Epithelial cell of prostate (primary cell): ENCODE measurements around the gene SERPINB6.
A peak's percentile ranks its signal among the peaks of the same experiment; 100 is the strongest.
"Not testable (repeated sequence)": the region's sequence is repeated elsewhere in the genome, so short reads cannot be mapped to it uniquely, and the experiment has no call there.

ENCODE experiments used
- DNase-seq: peaks from one replicate; pipeline ENCODE4 v3.0.0-alpha.2; 2011; ENCODE audit warnings: low read depth, low spot score
- H3K27ac ChIP-seq: fragments of 450-650 bp; 2 replicates; pipeline ENCODE4 v1.5.1; 2017; ENCODE audit warnings: mild to moderate bottlenecking

SERPINB6 gene

GRCh38 chr6:2979819-2980464, 8.6 kb upstream of the SERPINB6 start:
- peak overlapping the region; percentile 46 for H3K27ac ChIP-seq
- no peak for DNase-seq

GRCh38 chr6:2978923-2979322, 7.6 kb upstream of the SERPINB6 start:
- no peak overlapping the region for H3K27ac ChIP-seq
- DNase-seq, result no peak

- no peak overlapping the region for H3K27ac ChIP-seq
- no peak for DNase-seq
Measured at GRCh38 chr6:2977799-2978590, 6.6 kb upstream of the SERPINB6 start.

- H3K27ac ChIP-seq, result peak overlapping the region; percentile 80
- no peak for DNase-seq
Measured at GRCh38 chr6:2977290-2977689, 5.9 kb upstream of the SERPINB6 start.

- DNase-seq, result no peak
- H3K27ac ChIP-seq, result peak overlapping the region; percentile 80
Measured at GRCh38 chr6:2976571-2977085, 5.3 kb upstream of the SERPINB6 start.

- peak overlapping the region; percentile 80 for H3K27ac ChIP-seq
- DNase-seq, result no peak
Measured at GRCh38 chr6:2976060-2976459, 4.7 kb upstream of the SERPINB6 start.

- no peak for DNase-seq
- H3K27ac ChIP-seq, result no peak overlapping the region
Measured at GRCh38 chr6:2973676-2974075, 2.3 kb upstream of the SERPINB6 start.

GRCh38 chr6:2973180-2973579, 1.8 kb upstream of the SERPINB6 start:
- not testable (repeated sequence) for DNase-seq, H3K27ac ChIP-seq

GRCh38 chr6:2972685-2973084, 1.3 kb upstream of the SERPINB6 start:
- not testable (repeated sequence) for DNase-seq, H3K27ac ChIP-seq

- not testable (repeated sequence) for DNase-seq
- H3K27ac ChIP-seq, result peak overlapping the region; percentile 85
Measured at GRCh38 chr6:2972219-2972487, 786 bp upstream of the SERPINB6 start.

- no peak for DNase-seq
- H3K27ac ChIP-seq, result peak overlapping the region; percentile 85
Measured at GRCh38 chr6:2970753-2971419, 481 bp downstream of the SERPINB6 start.

- no peak for DNase-seq
- peak overlapping the region; percentile 85 for H3K27ac ChIP-seq
Measured at GRCh38 chr6:2970034-2970685, 1.2 kb downstream of the SERPINB6 start.

GRCh38 chr6:2969549-2969948, 1.8 kb downstream of the SERPINB6 start:
- no peak for DNase-seq
- no peak overlapping the region for H3K27ac ChIP-seq

GRCh38 chr6:2968600-2969135, 2.7 kb downstream of the SERPINB6 start:
- DNase-seq, result no peak
- H3K27ac ChIP-seq, result no peak overlapping the region

- no peak overlapping the region for H3K27ac ChIP-seq
- no peak for DNase-seq
Measured at GRCh38 chr6:2967936-2968335, 3.4 kb downstream of the SERPINB6 start.

- DNase-seq, result no peak
Measured at GRCh38 chr6:2966347-2966746, 5.0 kb downstream of the SERPINB6 start.

GRCh38 chr6:2964793-2965505, 6.4 kb downstream of the SERPINB6 start:
- DNase-seq, result no peak
- H3K27ac ChIP-seq, result no peak overlapping the region

More at GRCh38 chr6:2966347-2966746, 5.0 kb downstream of the SERPINB6 start:
- H3K27ac ChIP-seq, result no peak overlapping the region

- DNase-seq, result no peak
- H3K27ac ChIP-seq, result no peak overlapping the region
Measured at GRCh38 chr6:2963756-2964155, 7.6 kb downstream of the SERPINB6 start.

GRCh38 chr6:2962636-2963035, 8.7 kb downstream of the SERPINB6 start:
- DNase-seq, result no peak
- H3K27ac ChIP-seq, result peak overlapping the region; percentile 49

GRCh38 chr6:2962004-2962403, 9.4 kb downstream of the SERPINB6 start:
- peak overlapping the region; percentile 49 for H3K27ac ChIP-seq
- DNase-seq, result no peak
